Measurements from ENCODE around the gene HSPG2.
"Not testable (repeated sequence)": the region's sequence is repeated elsewhere in the genome, so short reads cannot be mapped to it uniquely, and the experiment has no call there.

Gene HSPG2

DNA sequence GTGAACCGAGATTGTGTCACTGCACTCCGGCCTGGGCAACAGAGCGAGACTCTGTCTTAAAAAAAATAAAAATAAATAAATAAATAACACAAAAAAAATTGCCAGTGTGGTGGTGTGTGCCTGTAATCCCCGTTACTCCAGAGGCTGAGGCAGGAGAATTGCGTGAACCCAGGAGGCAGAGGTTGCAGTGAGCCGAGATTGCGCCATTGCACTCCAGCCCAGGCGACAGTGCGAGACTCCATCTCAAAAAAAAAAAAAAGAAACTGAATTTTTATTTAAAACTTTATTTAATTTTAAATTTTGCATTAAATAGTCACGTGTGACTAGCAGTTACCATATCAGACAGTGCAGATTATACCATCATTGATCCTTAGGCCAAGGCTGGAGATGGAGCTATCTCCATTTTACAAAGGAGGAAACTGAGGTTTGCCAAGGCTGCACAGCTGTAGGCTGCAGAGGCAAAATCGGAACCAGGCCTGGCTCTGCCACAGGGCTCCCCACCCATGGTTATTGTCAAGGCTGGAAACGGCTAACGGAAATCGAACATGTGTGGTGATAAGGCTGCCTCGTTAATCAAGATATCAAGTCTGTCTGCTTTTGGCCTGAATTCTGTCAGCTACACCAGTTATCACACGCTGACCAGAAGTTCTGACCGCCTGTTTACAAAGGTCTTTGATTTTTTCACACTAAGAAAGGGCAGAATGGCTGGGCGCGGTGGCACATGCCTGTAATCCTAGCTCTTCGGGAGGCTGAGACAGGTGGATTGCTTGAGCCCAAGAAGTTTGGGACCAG, 20.5 kb downstream of the HSPG2 start:
- ATAC-seq (no peak), DNase-seq (no peak)
- Mint-ChIP-seq H3K36me3 (ENCODE audit: low read depth) (no peaks in the 10 kb centered on the region), H3K27me3 (no peaks in the 10 kb centered on the region), H3K4me1 (peaks cover 9% of the 10 kb centered on the region), H3K27ac (no peak overlapping the region), H3K4me3 (no peak overlapping the region), H3K9me3 (no peaks in the 10 kb centered on the region)

- ATAC-seq, result no peak
- no peaks in the 10 kb centered on the region for H3K36me3 Mint-ChIP-seq (ENCODE audit: low read depth)
- peaks cover 17% of the 10 kb centered on the region for H3K4me1 Mint-ChIP-seq
- no peaks in the 10 kb centered on the region for H3K27me3 Mint-ChIP-seq
- no peak overlapping the region for H3K27ac Mint-ChIP-seq
- H3K4me3 Mint-ChIP-seq, result no peak overlapping the region
- H3K9me3 Mint-ChIP-seq, result no peaks in the 10 kb centered on the region
- DNase-seq, result no peak
Measured at GRCh38 chr1:21914880-21915640, 22.1 kb downstream of the HSPG2 start.

GRCh38 chr1:21914450-21914849, 22.7 kb downstream of the HSPG2 start:
- H3K36me3 Mint-ChIP-seq (ENCODE audit: low read depth), result no peaks in the 10 kb centered on the region
- ATAC-seq (no peak), DNase-seq (no peak)
- H3K4me1 Mint-ChIP-seq, result peaks cover 23% of the 10 kb centered on the region
- H3K27ac Mint-ChIP-seq, result no peak overlapping the region
- H3K4me3 Mint-ChIP-seq, result no peak overlapping the region
- H3K27me3 Mint-ChIP-seq, result no peaks in the 10 kb centered on the region
- no peaks in the 10 kb centered on the region for H3K9me3 Mint-ChIP-seq

DNA sequence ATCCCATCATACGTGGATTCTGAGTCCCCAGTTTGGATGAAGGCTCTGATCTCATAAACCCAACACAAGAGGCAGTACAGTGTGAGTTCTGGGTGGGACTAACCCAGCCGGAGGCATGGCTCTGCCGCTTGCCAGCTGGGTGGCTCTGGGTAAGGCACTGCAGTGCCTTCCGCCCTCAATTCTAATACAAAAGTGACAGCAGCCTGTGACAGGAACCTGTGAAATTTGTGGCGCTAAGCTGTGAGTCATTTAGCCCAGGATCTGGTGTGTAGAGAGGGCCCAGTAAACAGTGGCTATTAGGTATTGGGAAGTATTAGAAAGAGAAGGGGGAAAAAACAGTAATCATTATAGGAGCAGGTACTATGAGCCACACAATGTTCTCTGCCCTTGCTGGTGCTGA, 23.3 kb downstream of the HSPG2 start:
- Mint-ChIP-seq H3K36me3 (ENCODE audit: low read depth) (no peaks in the 10 kb centered on the region), H3K4me1 (peaks cover 30% of the 10 kb centered on the region), H3K4me3 (no peak overlapping the region), H3K27me3 (no peaks in the 10 kb centered on the region), H3K9me3 (no peaks in the 10 kb centered on the region), H3K27ac (no peak overlapping the region)
- peak; percentile 21 for DNase-seq
- ATAC-seq, result peak; percentile 50

- H3K4me1 Mint-ChIP-seq, result peaks cover 30% of the 10 kb centered on the region
- H3K36me3 Mint-ChIP-seq (ENCODE audit: low read depth), result no peaks in the 10 kb centered on the region
- no peaks in the 10 kb centered on the region for H3K27me3 Mint-ChIP-seq
- H3K9me3 Mint-ChIP-seq, result no peaks in the 10 kb centered on the region
- ATAC-seq (no peak), DNase-seq (no peak)
- no peak overlapping the region for H3K4me3 Mint-ChIP-seq
- H3K27ac Mint-ChIP-seq, result no peak overlapping the region
Measured at GRCh38 chr1:21913258-21913657, 23.9 kb downstream of the HSPG2 start.

DNA sequence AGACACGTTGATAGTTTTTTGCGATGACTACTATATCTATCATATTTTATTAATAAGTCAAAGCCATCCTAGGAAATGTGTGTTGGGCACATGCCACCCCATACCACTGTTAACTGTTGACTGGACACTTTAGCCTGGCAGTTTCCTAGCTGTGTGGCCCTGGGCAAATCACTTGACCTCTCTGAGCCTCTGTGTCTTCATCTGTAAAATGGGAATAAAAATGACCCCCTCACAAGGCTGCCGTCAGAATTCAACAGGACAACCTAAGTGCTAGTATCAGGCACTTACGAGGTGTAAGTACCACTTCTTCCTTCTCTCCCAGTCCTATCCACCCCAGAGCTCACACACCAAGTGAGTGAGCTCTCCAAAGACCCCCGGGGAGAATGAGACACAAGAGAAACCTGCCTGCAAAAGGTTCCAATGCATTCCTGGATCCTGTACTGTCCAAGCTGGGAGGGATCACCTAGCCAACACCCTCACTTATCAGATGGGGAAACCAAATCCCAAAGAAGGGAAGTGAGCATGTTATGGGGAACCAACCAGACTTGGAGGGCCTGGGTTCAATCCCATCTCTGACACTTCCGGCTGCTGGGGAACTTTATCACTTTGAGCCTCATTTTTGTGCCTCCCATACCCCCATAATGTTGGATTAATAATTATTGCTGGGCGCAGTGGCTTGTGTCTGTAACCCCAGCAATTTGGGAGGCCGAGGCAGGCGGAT, 24.9 kb downstream of the HSPG2 start:
- ATAC-seq, result no peak
- Mint-ChIP-seq H3K36me3 (ENCODE audit: low read depth) (no peaks in the 10 kb centered on the region), H3K4me3 (no peak overlapping the region), H3K4me1 (peaks cover 32% of the 10 kb centered on the region), H3K27me3 (no peaks in the 10 kb centered on the region), H3K27ac (peak overlapping the region; percentile 39), H3K9me3 (no peaks in the 10 kb centered on the region)
- DNase-seq, result no peak

- DNase-seq (no peak), ATAC-seq (no peak)
- Mint-ChIP-seq H3K36me3 (ENCODE audit: low read depth) (no peaks in the 10 kb centered on the region), H3K4me1 (peaks cover 32% of the 10 kb centered on the region), H3K4me3 (no peak overlapping the region), H3K9me3 (no peaks in the 10 kb centered on the region), H3K27ac (peak overlapping the region; percentile 23), H3K27me3 (no peaks in the 10 kb centered on the region)
Measured at GRCh38 chr1:21911205-21912001, 25.7 kb downstream of the HSPG2 start.

DNA sequence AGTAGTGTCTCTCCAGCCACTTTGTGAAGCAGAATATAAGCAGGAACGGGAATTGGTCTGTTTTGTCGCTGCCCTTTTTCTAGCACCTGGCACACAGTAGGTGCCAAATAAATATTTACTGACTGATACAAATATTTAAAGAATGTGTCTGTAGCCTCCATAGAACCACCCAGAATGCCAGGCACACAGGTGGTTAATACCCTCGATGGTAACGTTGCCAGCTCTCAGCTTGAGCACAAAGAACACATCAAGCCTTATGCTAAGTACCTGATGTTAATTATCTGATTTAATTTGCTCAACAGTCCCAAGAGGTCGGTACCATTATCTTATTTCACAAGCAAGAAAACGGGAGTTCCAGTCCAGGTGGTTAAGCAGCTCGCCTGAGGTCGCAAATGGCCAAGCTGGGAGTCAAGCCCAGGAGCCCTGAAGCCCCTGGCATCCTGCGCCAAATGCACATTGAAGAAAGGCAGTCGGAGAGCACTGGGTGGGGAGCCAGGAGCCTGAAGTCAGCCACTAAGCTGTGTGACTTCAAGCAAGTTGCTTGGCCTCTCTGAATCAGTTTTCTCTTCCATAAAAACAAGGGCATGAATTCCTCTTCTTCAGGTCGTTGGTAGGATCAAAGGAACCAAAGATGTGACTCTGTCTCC, 26.4 kb downstream of the HSPG2 start:
- ATAC-seq, result no peak
- Mint-ChIP-seq H3K27me3 (no peaks in the 10 kb centered on the region), H3K4me3 (no peak overlapping the region), H3K9me3 (no peaks in the 10 kb centered on the region), H3K27ac (peak overlapping the region; percentile 89), H3K4me1 (peaks cover 32% of the 10 kb centered on the region), H3K36me3 (ENCODE audit: low read depth) (no peaks in the 10 kb centered on the region)
- no peak for DNase-seq

DNA sequence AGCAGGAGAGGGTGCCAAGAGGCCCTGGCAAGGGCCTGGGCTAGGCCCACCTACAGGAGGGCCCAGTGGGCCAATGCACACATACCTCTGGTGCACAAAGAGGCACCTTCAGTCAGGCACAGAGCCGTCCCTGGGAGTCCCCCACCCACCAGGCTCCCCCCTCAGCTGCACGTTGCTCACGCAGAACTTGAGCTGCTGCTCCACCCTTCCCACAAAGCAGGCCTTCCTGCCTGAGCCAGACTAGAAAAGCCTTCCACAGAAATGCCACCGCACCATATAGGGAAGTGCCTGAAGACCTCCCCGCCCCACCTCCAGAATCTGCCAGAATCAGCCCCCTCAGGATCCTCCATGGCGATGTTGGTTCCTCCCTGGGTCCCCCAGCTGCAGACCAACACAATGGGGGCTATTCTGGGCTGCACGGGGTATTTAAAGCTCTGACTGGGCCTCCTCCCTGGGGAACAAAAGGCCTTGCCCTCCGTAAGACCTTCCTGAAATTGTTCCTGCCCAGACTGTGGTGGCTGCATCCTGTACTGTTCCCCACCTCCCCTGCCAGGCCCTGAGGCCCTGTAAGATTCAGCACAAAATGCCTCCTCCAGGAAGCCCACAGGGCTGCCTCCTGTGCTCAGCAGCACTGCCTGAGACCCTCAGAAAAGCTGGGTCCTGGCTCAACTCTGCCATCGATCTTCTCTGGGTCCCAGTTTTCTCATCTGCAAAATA, 27.2 kb downstream of the HSPG2 start:
- peaks cover 37% of the 10 kb centered on the region for H3K4me1 Mint-ChIP-seq
- H3K4me3 Mint-ChIP-seq, result peak overlapping the region; percentile 43
- H3K36me3 Mint-ChIP-seq (ENCODE audit: low read depth), result no peaks in the 10 kb centered on the region
- H3K27me3 Mint-ChIP-seq, result no peaks in the 10 kb centered on the region
- DNase-seq (peak; percentile 84), ATAC-seq (peak; percentile 88)
- peak overlapping the region; percentile 89 for H3K27ac Mint-ChIP-seq
- H3K9me3 Mint-ChIP-seq, result no peaks in the 10 kb centered on the region

DNA sequence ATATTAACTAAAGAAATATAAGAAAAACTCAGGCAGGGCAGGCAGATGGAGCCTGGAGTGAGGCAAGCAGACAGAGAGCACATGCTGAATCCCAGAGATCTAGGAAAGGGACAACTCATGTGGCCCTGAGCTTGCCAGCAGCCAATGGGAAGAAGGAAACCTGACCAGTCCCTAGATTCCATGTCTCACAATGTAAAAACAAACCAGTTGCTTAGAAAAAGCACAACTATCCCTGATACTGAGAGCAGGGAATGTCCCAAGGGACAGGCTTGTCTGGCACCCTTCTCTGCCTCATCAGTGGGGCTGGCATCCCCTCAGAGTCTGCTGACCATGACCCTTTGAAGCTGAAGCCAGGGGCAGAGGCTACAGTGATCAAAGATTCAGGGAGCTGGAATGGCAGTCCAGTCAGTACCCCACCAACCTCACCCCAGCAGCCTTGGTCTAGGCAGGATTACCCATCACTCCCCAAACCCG, 27.8 kb downstream of the HSPG2 start:
- Mint-ChIP-seq H3K27ac (peak overlapping the region; percentile 89), H3K4me3 (peak overlapping the region; percentile 43)

GRCh38 chr1:21907737-21908534, 29.2 kb downstream of the HSPG2 start:
- not testable (repeated sequence) for H3K9me3 Mint-ChIP-seq; H3K36me3 Mint-ChIP-seq (ENCODE audit: low read depth); ATAC-seq; H3K4me3 Mint-ChIP-seq; H3K27me3 Mint-ChIP-seq; DNase-seq
- Mint-ChIP-seq H3K4me1 (peaks cover 37% of the 10 kb centered on the region), H3K27ac (peak overlapping the region; percentile 20)

More for the DNA sequence above, 27.8 kb downstream of the HSPG2 start:
- H3K27me3 Mint-ChIP-seq, result no peaks in the 10 kb centered on the region
- H3K4me1 Mint-ChIP-seq, result peaks cover 41% of the 10 kb centered on the region
- no peaks in the 10 kb centered on the region for H3K36me3 Mint-ChIP-seq (ENCODE audit: low read depth)
- ATAC-seq (no peak), DNase-seq (no peak)
- H3K9me3 Mint-ChIP-seq, result no peaks in the 10 kb centered on the region

DNA sequence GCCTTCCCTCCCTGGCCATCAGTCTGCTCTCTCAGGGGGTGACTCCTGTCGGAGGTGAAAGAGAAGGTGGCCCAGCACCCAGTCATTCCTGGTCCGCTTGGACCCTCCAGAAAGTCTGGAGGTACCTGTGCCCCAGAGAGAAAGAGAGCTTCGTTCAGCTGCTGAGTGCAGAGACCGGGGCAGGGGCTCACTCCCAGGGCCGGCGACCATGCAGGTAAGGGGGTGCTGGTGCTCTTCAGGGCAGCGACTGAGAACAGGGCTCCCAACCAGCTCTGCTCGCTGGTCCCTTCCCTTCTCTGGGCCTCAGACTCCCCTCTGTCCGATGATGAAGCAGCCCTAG, 30.1 kb downstream of the HSPG2 start:
- Mint-ChIP-seq H3K36me3 (ENCODE audit: low read depth) (no peaks in the 10 kb centered on the region), H3K27me3 (no peaks in the 10 kb centered on the region), H3K4me3 (no peak overlapping the region), H3K9me3 (no peaks in the 10 kb centered on the region), H3K27ac (no peak overlapping the region), H3K4me1 (peaks cover 39% of the 10 kb centered on the region)
- DNase-seq (no peak), ATAC-seq (no peak)
